Fibroblast of the aortic adventitia (primary cell): ENCODE measurements around the gene REEP6. TPM values are rescaled to one million over a fixed set of nuclear protein-coding genes. Genes with fewer than 3 reads are reported as not detected.

Source experiments
- DNase-seq: peaks from one replicate; pipeline ENCODE4 v3.0.0-alpha.2; 2010; ENCODE audit warnings: low read depth
- H3K4me3 ChIP-seq: 2 replicates; pipeline ENCODE4 v1.5.1; 2011; ENCODE audit warnings: low read depth, mild to moderate bottlenecking, control low read depth, low read length, moderate library complexity
- total RNA-seq: library from RNA; depleted of rRNA; stranded (reverse); fragments of >200 nt; gene quantifications from 2 replicates; pipeline ENCODE4 v1.2.3, GENCODE V29; 2012; ENCODE audit warnings: low replicate concordance
- TF ChIP-seq, protein P1 (sequence below): IDR thresholded peaks from 2 replicates; pipeline ENCODE4 v1.5.1; 2011; ENCODE audit warnings: mild to moderate bottlenecking, low read length, control low read depth, inconsistent platforms; ENCODE audit not compliant: insufficient read depth

REEP6 gene
- total RNA-seq, 1 donor = 2.8 TPM

DNA sequence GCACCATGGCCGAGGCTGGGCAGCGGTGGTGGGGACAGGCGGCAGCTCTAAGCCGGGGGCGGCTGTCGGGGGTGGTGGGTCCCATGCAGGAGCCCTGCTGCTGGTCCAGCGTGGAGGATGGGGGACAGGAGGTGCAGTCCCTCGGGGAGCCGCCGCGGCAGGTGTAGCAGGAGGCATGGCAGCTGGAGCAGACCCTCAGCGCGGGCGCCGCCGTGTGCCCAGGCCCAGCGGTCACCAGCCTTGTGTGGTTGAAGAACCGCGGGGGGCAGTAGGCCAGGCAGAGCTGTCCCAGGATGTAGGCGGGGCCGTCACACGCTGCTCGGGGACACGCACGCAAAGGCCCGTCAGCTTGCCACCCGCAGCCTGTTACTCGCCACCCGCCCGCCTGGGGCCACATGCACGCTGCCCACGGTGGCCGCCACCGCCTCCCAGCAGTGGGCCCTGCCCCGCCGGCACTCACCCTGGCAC lies 9.1 kb upstream of the REEP6 start:
- DNase-seq = no peak
- TF ChIP-seq, protein P1, sequence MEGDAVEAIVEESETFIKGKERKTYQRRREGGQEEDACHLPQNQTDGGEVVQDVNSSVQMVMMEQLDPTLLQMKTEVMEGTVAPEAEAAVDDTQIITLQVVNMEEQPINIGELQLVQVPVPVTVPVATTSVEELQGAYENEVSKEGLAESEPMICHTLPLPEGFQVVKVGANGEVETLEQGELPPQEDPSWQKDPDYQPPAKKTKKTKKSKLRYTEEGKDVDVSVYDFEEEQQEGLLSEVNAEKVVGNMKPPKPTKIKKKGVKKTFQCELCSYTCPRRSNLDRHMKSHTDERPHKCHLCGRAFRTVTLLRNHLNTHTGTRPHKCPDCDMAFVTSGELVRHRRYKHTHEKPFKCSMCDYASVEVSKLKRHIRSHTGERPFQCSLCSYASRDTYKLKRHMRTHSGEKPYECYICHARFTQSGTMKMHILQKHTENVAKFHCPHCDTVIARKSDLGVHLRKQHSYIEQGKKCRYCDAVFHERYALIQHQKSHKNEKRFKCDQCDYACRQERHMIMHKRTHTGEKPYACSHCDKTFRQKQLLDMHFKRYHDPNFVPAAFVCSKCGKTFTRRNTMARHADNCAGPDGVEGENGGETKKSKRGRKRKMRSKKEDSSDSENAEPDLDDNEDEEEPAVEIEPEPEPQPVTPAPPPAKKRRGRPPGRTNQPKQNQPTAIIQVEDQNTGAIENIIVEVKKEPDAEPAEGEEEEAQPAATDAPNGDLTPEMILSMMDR = no peak
- H3K4me3 ChIP-seq = no peak overlapping the region

DNA sequence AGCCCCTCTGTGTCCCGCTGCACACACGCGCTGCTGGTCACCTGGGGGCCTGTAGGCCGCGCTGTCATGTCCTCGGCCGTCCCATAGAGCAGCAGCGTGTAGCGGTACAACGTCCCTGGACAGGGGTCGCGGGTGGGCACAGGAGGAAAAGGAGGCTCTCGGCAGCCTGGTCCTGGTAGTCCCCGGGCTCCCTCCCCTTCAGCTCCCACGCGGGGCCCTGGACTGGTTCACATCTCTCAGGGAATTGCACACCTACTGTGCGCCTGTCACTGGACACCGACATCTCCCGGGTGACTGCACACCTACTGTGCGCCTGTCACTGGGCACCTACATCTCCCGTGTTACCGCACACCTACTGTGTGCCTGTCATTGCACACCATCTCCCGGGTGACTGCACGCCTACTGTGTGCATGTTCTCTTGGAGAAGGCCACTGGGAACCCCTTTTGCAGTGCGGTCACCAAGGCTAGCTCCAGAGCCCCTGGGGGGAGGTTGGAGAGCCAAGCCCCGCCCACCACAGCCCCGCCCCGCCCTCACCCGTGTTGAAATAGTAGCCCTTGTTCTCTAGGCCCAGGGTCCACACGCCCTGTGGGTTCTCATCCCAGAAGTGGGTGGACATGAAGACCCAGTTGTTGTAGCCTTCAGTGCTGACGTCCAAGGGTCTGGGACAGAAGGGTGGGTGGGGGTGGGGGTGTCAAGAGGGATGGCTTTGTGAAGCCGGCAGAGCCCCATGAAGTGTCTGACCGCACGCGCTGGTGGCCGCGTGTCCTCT lies 8.4 kb upstream of the REEP6 start:
- H3K4me3 ChIP-seq = no peak overlapping the region
- TF ChIP-seq, protein P1 = no peak
- DNase-seq = no peak

DNA sequence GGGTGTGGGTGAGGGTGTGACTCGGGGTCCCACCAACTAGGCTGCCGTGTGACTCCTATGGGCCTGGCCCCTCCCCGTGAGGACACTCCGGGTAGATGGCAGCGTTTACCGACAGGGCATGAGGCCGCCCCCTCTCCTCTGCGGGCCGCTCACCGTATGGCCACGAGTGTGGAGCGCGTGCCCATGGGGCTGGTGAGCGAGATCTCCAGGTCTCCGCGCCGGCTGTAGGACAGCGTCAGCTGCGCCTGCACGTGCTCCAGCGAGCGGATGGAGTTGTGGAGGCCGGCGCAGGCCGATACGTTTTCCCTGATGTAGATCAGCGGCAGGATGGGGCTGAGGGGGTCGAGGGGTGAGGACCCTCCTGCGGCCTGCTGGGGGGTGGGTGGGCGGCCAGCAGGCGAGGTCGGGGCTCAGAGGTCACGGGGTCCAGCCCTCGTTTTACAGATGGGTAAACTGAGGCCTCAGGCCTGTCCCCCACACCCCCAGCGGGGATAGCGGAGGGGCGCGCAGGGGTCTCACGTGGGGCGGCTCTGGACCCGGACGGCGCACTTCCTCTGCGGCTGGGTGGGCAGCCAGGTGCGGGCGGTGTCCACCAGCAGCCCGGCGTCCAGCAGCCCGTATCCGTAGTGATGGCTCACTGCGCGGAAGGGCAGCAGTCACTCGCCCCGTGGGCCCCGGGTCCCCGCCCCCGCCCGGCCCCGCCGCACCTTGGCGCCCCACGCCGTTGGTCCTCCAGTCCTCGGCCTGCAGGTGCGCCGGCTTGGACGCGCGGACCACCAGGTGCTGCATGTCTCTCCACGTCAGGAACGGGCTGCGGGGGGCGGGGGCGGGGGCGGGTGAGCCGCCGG lies 7.6 kb upstream of the REEP6 start:
- TF ChIP-seq, protein P1 = no peak
- DNase-seq = no peak
- H3K4me3 ChIP-seq = no peak overlapping the region

DNA sequence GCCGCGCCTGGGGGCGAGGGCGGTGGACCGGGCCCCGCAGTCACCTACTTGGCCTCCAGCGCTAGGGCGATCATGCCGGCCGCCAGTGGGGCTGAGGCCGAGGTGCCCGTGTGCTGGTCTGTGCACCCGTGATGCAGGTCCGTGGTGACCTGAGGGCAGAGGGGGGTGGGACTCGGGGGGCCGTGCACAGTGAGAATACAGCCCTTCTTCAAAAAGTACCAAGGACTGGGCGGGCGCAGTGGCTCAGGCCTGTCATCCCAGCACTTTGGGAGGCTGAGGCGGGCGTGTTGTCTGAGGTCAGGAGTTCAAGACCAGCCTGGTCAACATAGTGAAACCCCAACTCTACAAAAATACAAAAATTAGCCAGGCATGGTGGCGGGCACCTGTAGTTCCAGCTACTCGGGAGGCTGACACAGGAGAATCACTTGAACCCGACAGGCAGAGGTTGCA lies 7.0 kb upstream of the REEP6 start:
- H3K4me3 ChIP-seq = no peak overlapping the region
- TF ChIP-seq, protein P1 = no peak
- no peak for DNase-seq

DNA sequence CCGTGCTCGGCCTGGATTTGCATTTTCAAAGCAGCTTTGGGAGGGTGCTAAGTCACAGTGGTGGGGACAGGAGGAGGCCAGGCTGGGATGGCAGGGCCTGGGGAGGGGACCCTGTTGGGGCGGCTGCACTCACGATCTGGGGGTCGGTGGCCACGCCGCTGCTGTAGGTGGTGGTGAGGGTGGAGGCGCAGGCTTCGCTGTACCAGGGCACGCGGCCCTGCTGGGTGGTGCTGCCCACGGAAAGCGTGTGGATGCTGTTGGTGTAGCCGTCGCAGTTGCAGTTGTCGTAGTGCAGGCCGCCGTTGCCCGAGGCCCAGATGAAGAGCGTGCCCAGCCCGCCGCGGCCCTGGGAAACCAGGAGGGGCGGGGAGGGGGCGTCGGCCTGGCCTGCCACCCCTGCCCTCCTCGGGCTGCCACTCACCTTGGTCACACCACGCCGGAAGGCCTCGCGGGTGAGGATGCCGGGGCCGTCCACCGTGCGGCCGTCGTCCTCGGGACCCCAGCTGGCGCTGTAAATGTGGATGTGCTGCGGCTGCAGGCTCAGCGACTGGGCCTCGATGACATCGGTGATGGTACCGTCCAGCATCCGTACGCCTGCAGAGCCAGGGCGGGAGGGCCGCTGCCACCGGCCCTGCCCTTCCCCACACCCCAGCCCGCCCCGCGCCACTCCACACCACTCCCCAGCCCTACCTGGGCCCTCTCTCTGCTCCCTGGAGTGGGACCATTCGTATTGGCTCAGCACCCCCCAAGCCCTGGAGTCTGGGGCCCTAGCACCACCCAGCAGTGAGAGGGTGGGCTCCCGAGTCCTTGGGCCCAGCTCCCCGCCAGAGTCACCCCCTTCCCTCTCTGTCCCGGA lies 4.0 kb upstream of the REEP6 start:
- TF ChIP-seq, protein P1 = no peak
- DNase-seq = no peak
- H3K4me3 ChIP-seq = no peak overlapping the region

DNA sequence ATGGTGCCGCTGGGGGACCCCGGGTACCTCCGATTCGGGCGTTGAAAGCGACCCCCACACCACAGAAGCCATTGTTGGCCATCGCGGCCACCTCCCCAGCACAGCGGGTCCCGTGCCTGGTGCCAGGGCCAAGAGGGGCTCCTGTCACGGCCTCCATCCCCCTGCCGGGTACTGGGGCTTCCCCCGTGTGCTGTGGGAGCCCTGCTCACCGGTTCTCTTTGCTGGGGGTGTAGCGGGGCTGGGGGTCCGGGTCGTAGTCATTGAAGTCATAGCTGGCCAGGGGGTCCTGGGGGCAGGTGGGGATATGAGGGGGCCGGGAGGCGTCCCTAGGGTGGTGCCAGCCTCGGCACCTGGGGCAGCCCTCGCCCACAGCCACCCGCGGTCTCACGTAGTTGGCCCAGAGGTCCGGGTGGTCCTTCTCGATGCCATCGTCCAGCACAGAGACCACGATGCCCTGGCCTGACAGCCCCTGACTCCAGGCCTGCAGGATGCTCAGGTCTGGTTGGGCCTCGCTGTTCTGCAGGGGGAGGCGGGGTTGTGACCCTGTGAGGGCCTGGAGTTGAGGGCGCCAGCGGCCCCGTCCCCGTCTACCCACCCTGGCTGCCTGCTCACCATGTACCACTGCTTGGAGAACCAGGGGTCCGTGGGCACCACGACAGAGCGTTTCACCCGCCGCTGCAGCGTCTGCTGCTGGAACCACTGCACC lies 3.3 kb upstream of the REEP6 start:
- no peak for DNase-seq
- no peak overlapping the region for H3K4me3 ChIP-seq
- TF ChIP-seq, protein P1 = no peak
